ENCODE measurements around the gene NUDT22. TPM values are rescaled to one million over a fixed set of nuclear protein-coding genes. Genes with fewer than 3 reads are reported as not detected.
"Not testable (repeated sequence)": the region's sequence is repeated elsewhere in the genome, so short reads cannot be mapped to it uniquely, and the experiment has no call there.

NUDT22 gene
- total RNA-seq, 1 donor from 2014 or later = 47.9 TPM

DNA sequence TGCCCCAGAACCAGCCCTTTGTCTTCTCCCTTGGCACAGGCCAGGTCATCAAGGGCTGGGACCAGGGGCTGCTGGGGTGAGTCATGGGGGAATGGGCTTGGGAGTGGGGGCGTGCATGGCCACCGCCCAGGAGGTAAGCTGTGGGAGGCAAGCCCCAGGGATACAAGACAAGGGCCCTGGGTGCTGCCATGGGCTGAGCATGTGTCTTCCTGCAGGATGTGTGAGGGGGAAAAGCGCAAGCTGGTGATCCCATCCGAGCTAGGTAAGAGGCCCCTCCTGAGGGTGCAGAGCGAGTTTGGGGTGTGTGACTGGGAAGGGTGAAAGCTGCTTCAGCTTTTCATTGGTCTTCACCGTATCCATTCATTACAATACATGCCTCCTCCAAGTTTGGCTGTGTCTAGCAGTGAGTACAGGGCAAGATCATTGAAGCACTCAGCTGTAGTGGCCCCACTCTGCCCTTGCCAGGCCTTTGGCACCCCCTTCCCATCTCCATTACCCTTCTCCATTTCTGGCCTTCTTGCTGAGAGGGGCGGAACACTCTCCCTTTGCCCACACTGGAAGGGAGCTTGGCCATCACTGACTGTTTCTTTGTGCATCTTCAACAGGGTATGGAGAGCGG lies 17.3 kb downstream of the NUDT22 start:
- TF ChIP-seq, protein P1, sequence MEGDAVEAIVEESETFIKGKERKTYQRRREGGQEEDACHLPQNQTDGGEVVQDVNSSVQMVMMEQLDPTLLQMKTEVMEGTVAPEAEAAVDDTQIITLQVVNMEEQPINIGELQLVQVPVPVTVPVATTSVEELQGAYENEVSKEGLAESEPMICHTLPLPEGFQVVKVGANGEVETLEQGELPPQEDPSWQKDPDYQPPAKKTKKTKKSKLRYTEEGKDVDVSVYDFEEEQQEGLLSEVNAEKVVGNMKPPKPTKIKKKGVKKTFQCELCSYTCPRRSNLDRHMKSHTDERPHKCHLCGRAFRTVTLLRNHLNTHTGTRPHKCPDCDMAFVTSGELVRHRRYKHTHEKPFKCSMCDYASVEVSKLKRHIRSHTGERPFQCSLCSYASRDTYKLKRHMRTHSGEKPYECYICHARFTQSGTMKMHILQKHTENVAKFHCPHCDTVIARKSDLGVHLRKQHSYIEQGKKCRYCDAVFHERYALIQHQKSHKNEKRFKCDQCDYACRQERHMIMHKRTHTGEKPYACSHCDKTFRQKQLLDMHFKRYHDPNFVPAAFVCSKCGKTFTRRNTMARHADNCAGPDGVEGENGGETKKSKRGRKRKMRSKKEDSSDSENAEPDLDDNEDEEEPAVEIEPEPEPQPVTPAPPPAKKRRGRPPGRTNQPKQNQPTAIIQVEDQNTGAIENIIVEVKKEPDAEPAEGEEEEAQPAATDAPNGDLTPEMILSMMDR (conservative IDR thresholded peaks at IDR 0.05) = no peak
- peaks cover 16% of the 10 kb centered on the region for H3K4me1 Mint-ChIP-seq (ENCODE audit: unreplicated experiment)
- peak overlapping the region; percentile 80 for H3K4me3 Mint-ChIP-seq
- no peaks in the 10 kb centered on the region for H3K9me3 Mint-ChIP-seq
- peaks cover 3% of the 10 kb centered on the region for H3K36me3 Mint-ChIP-seq
- DNase-seq (ENCODE audit: extremely low spot score, unreplicated experiment) = no peak
- peak overlapping the region; percentile 84 for H3K27ac Mint-ChIP-seq
- H3K27me3 Mint-ChIP-seq = no peaks in the 10 kb centered on the region

GRCh38 chr11:64244107-64244506 lies 18.0 kb downstream of the NUDT22 start:
- TF ChIP-seq, protein P1 (conservative IDR thresholded peaks at IDR 0.05) = no peak
- peak overlapping the region; percentile 84 for H3K27ac Mint-ChIP-seq
- H3K36me3 Mint-ChIP-seq = peaks cover 3% of the 10 kb centered on the region
- peaks cover 16% of the 10 kb centered on the region for H3K4me1 Mint-ChIP-seq (ENCODE audit: unreplicated experiment)
- no peaks in the 10 kb centered on the region for H3K9me3 Mint-ChIP-seq
- DNase-seq (ENCODE audit: extremely low spot score, unreplicated experiment) = no peak
- H3K27me3 Mint-ChIP-seq = no peaks in the 10 kb centered on the region
- peak overlapping the region; percentile 80 for H3K4me3 Mint-ChIP-seq

GRCh38 chr11:64244966-64245365 lies 18.9 kb downstream of the NUDT22 start:
- Mint-ChIP-seq H3K4me3 (peak overlapping the region; percentile 94), H3K4me1 (ENCODE audit: unreplicated experiment) (peaks cover 19% of the 10 kb centered on the region), H3K27ac (peak overlapping the region; percentile 99), H3K36me3 (peaks cover 3% of the 10 kb centered on the region), H3K27me3 (no peaks in the 10 kb centered on the region), H3K9me3 (no peaks in the 10 kb centered on the region)
- TF ChIP-seq, protein P1 (conservative IDR thresholded peaks at IDR 0.05) = no peak
- DNase-seq (ENCODE audit: extremely low spot score, unreplicated experiment) = no peak

DNA sequence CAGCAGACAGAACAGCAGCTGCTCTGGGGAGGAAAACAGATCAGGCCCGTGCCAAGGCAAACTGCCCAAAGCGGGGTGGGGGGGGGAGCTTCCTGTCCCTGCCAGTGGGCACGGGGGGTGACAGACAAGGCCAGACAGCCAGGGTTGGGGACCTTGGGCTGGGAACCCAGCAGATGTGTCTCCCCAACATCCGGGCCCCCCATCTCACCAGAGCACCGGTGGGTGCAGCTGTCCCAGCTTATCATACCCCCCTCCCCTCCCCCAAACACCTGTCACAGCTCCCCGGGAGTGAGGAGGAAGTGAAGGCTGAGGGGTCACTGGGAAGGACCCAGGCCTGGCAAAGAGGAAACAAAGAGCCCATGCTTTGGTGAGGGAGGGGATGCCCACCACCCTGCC lies 19.3 kb downstream of the NUDT22 start:
- H3K4me3 Mint-ChIP-seq = peak overlapping the region; percentile 94
- no peak for DNase-seq (ENCODE audit: extremely low spot score, unreplicated experiment)
- peak overlapping the region; percentile 99 for H3K27ac Mint-ChIP-seq
- peaks cover 16% of the 10 kb centered on the region for H3K4me1 Mint-ChIP-seq (ENCODE audit: unreplicated experiment)
- no peaks in the 10 kb centered on the region for H3K36me3 Mint-ChIP-seq
- TF ChIP-seq, protein P1 (conservative IDR thresholded peaks at IDR 0.05) = no peak
- H3K27me3 Mint-ChIP-seq = no peaks in the 10 kb centered on the region
- no peaks in the 10 kb centered on the region for H3K9me3 Mint-ChIP-seq

DNA sequence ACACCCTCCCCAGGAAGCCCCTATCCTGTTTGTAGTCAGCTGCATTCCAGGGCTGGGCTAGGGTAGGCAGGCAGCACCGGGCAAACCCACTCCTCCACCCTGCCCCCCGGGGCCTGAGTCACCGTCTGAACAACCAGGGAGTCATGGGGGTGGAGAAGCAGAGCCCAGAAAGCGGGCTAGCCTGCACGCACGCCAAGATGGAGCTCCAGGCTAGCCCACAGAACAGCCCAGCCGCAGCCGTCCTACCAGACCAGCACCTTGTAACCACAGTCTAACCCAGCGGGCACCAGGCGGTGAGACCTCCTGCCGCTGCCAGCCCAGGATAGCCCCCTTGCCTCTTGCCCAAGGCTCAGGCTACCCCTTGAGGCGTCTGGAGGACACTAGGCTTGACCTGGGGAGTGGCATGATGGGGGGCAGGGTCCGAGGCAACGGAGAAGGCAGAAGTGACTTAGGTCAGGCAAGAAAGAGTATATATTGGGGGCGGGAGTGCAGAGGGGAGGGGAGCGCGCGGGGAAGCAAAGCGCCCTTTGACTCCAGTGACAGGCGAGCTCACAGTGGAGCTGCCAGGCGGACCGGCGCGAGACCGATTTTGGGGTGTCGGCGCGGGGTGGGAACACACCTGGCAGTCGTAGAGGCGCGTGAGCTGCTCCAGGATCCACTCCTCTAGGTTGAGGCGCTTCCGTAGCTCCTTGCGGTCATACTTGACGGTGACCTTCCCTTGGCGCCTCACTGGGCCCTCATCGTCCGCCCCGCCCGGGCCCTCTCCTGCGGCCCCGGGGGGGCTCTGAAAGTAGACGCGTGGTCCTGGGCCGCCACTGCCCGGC lies 19.9 kb downstream of the NUDT22 start:
- Mint-ChIP-seq H3K36me3 (no peaks in the 10 kb centered on the region), H3K9me3 (no peaks in the 10 kb centered on the region), H3K4me3 (peak overlapping the region; percentile 94), H3K27ac (peak overlapping the region; percentile 99), H3K27me3 (no peaks in the 10 kb centered on the region), H3K4me1 (ENCODE audit: unreplicated experiment) (peaks cover 16% of the 10 kb centered on the region)
- TF ChIP-seq, protein P1 (conservative IDR thresholded peaks at IDR 0.05) = peak; percentile 17
- DNase-seq (ENCODE audit: extremely low spot score, unreplicated experiment) = no peak

DNA sequence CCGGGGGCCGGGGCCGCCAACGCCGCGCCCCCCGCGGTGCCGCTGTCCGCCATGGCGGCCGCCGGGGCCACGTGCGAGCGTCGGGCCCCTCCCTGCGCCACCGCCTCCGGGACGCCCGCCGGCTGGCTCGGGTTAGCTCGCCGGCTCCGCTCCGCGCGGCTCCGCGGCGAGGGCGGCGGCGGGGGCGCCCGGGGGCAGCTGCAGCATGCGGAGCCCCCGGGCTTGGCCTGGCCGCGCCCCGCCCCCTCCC lies 20.5 kb downstream of the NUDT22 start:
- H3K4me1 Mint-ChIP-seq (ENCODE audit: unreplicated experiment) = peaks cover 16% of the 10 kb centered on the region
- not testable (repeated sequence) for H3K27me3 Mint-ChIP-seq; H3K27ac Mint-ChIP-seq; H3K36me3 Mint-ChIP-seq; DNase-seq (ENCODE audit: extremely low spot score, unreplicated experiment); H3K9me3 Mint-ChIP-seq
- peak overlapping the region; percentile 94 for H3K4me3 Mint-ChIP-seq
